HCT116 (cell line): ENCODE measurements around the gene RFTN2. TPM values are rescaled to one million over a fixed set of nuclear protein-coding genes. Genes with fewer than 3 reads are reported as not detected.

Experiments used
- ATAC-seq: fragments of 200-7000 bp; cut with Tn5 transposase; 2 replicates; pipeline ENCODE4 v1.9.1; 2020; ENCODE audit warnings: mild to moderate bottlenecking, moderate library complexity
- BruUV-seq: library from RNA; stranded (reverse); fragments of 400-500 nt; replicated peaks from 2 replicates; lab custom pipeline; 2021; lab: Mats Ljungman, UMichigan
- CTCF ChIA-PET: fragments of 300-600 bp; sonication (Branson Sonifier 250); formaldehyde crosslinking; loops from one replicate; lab custom pipeline; 2021; ENCODE audit warnings: antibody characterized with exemption; lab: Charles Lee
- POLR2A ChIA-PET: fragments of 300-600, 350-600 bp; sonication (Branson Sonifier 250); formaldehyde crosslinking; loops from one replicate; lab custom pipeline; 2021; ENCODE audit warnings: antibody characterized with exemption; lab: Charles Lee
- RAD21 ChIA-PET, 2 experiments: fragments of 300-600 bp; sonication (Branson Sonifier 250); formaldehyde crosslinking; loops; one replicate each; lab custom pipeline; 2023; ENCODE audit warnings: low total read pairs in 2 of 2; ENCODE audit not compliant: uncharacterized antibody in 2 of 2, unreplicated experiment in 2 of 2, low non-redundant PET in 1 of 2; lab: Charles Lee
- DNase-seq: peaks from one replicate; pipeline ENCODE4 v3.0.0-alpha.2; 2010; ENCODE audit warnings: low read depth, low spot score
- H2AFZ ChIP-seq: fragments of 200-600 bp; shearing (Covaris generic), sonication (generic); 2 replicates; pipeline ENCODE4 v1.6.1; 2017; ENCODE audit warnings: low read depth, mixed run types, mixed read lengths, antibody characterized with exemption, low read length; ENCODE audit not compliant: poor library complexity, severe bottlenecking
- H3K27ac ChIP-seq: 2 replicates; pipeline ENCODE4 v1.5.1; 2012; ENCODE audit warnings: low read depth, low read length
- H3K27me3 ChIP-seq: fragments of 200-600 bp; sonication (generic); 2 replicates; pipeline ENCODE4 v1.6.1; 2016; ENCODE audit warnings: mixed run types, low read length, mixed read lengths; ENCODE audit not compliant: insufficient read depth
- H3K36me3 ChIP-seq, 2 experiments: fragments of 200-500 bp in 1 of 2; fragments of 200-600 bp in 1 of 2; sonication (Bioruptor generic) in 1 of 2; sonication (generic) in 1 of 2; 2 replicates each; pipeline versions ENCODE4 v1.5.1 to v1.6.1; 2014 to 2016; ENCODE audit warnings: low read length in 2 of 2, inconsistent platforms in 1 of 2, mixed read lengths in 1 of 2, mixed run types in 1 of 2; ENCODE audit not compliant: insufficient read depth in 2 of 2, control insufficient read depth in 1 of 2
- H3K4me1 ChIP-seq, 2 experiments: fragments of 200-600 bp in 1 of 2; sonication (generic) in 1 of 2; 2 replicates each; pipeline versions ENCODE4 v1.5.1 to v1.6.1; 2012 to 2017; ENCODE audit warnings: low read length in 2 of 2, inconsistent platforms in 1 of 2, mild to moderate bottlenecking in 1 of 2, mixed read lengths in 1 of 2, mixed run types in 1 of 2, moderate library complexity in 1 of 2; ENCODE audit not compliant: insufficient read depth in 2 of 2, control insufficient read depth in 1 of 2
- H3K4me2 ChIP-seq: fragments of 200-600 bp; sonication (generic); 2 replicates; pipeline ENCODE4 v1.6.1; 2017; ENCODE audit warnings: mixed run types, low read length, mixed read lengths
- H3K4me3 ChIP-seq, 2 experiments: fragments of 200-600 bp in 1 of 2; sonication (generic) in 1 of 2; replicated peaks in 1 of 2; 2 replicates each; pipeline ENCODE4 v1.5.1; 2011 to 2016; ENCODE audit warnings: low read length in 2 of 2, control low read depth in 1 of 2, low read depth in 1 of 2, mild to moderate bottlenecking in 1 of 2, mixed read lengths in 1 of 2, mixed run types in 1 of 2
- H3K79me2 ChIP-seq: fragments of 200-600 bp; sonication (generic); 2 replicates; pipeline ENCODE4 v1.6.1; 2017; ENCODE audit warnings: mild to moderate bottlenecking, mixed run types, low read length, moderate library complexity, mixed read lengths; ENCODE audit not compliant: insufficient read depth
- H3K9ac ChIP-seq: fragments of 200-600 bp; sonication (generic); 2 replicates; pipeline ENCODE4 v1.6.1; 2016; ENCODE audit warnings: low read length, mixed read lengths
- H3K9me2 ChIP-seq: fragments of 200-600 bp; sonication (generic), shearing (Covaris generic); 2 replicates; pipeline ENCODE4 v1.6.1; 2017; ENCODE audit warnings: mixed run types, mild to moderate bottlenecking, moderate library complexity; ENCODE audit not compliant: insufficient read depth
- H3K9me3 ChIP-seq, 2 experiments: fragments of 200-500 bp in 1 of 2; fragments of 200-600 bp in 1 of 2; sonication (Bioruptor generic) in 1 of 2; sonication (generic) in 1 of 2; 2 replicates each; pipeline ENCODE4 v1.6.1; 2014 to 2017; ENCODE audit warnings: low read length in 2 of 2, mixed read lengths in 2 of 2, inconsistent platforms in 1 of 2, low read depth in 1 of 2, mild to moderate bottlenecking in 1 of 2, mixed run types in 1 of 2, moderate library complexity in 1 of 2; ENCODE audit not compliant: control insufficient read depth in 1 of 2, insufficient read depth in 1 of 2
- H4K20me1 ChIP-seq: fragments of 200-600 bp; sonication (generic), shearing (Covaris generic); 2 replicates; pipeline ENCODE4 v1.6.1; 2017; ENCODE audit warnings: mixed run types, mild to moderate bottlenecking, moderate library complexity; ENCODE audit not compliant: insufficient read depth
- ATF3 ChIP-seq: IDR thresholded peaks from 2 replicates; pipeline ENCODE4 v1.6.1; 2012
- CEBPB ChIP-seq: IDR thresholded peaks from 2 replicates; pipeline ENCODE4 v1.6.1; 2012; ENCODE audit warnings: low read depth
- CTCF ChIP-seq, 3 experiments: fragments of 200-600 bp in 1 of 3; sonication (generic) in 1 of 3; IDR thresholded peaks in 2 of 3; conservative IDR thresholded peaks in 1 of 3; 2 replicates each; pipeline ENCODE4 v1.5.1; 2012 to 2017; ENCODE audit warnings: low read depth in 2 of 3, low read length in 2 of 3, antibody characterized with exemption in 1 of 3, borderline replicate concordance in 1 of 3, control low read depth in 1 of 3, mild to moderate bottlenecking in 1 of 3, mixed read lengths in 1 of 3, mixed run types in 1 of 3, moderate library complexity in 1 of 3; ENCODE audit not compliant: insufficient read depth in 1 of 3
- EGR1 ChIP-seq: IDR thresholded peaks from 2 replicates; pipeline ENCODE4 v1.6.1; 2012; ENCODE audit warnings: low read depth
- EZH2phosphoT487 ChIP-seq: fragments of 200-600 bp; IDR thresholded peaks from 2 replicates; pipeline ENCODE4 v1.6.1; 2018; ENCODE audit warnings: antibody characterized with exemption, borderline replicate concordance
- FOSL1 ChIP-seq: IDR thresholded peaks from 2 replicates; pipeline ENCODE4 v1.6.1; 2012; ENCODE audit warnings: low read depth
- JUND ChIP-seq: IDR thresholded peaks from 2 replicates; pipeline ENCODE4 v1.6.1; 2012
- MAX ChIP-seq: IDR thresholded peaks from 2 replicates; pipeline ENCODE4 v1.6.1; 2012
- RAD21 ChIP-seq: IDR thresholded peaks from 2 replicates; pipeline ENCODE4 v1.6.1; 2012; ENCODE audit warnings: low read depth, mild to moderate bottlenecking
- REST ChIP-seq: IDR thresholded peaks from 2 replicates; pipeline ENCODE4 v1.6.1; 2012; ENCODE audit warnings: low read depth
- SP1 ChIP-seq: IDR thresholded peaks from 2 replicates; pipeline ENCODE4 v1.6.1; 2012; ENCODE audit warnings: low read depth
- SRF ChIP-seq: IDR thresholded peaks from 2 replicates; pipeline ENCODE4 v1.6.1; 2012; ENCODE audit warnings: low read depth
- TCF7L2 ChIP-seq: IDR thresholded peaks from 2 replicates; pipeline ENCODE4 v1.7.0; 2011; ENCODE audit warnings: borderline replicate concordance, inconsistent platforms; ENCODE audit not compliant: insufficient read depth, insufficient read length; ENCODE audit errors: extremely low read depth
- intact Hi-C: fragments of 100-400 bp; cut with micrococcal nuclease; formaldehyde crosslinking; loops from 2 replicates; pipeline ENCODE4 v1.10.0; 2022
- total RNA-seq: library from RNA; stranded (reverse); gene quantifications from one replicate; pipeline ENCODE4 v1.2.1, GENCODE V29; 2021; ENCODE audit not compliant: unreplicated experiment

Gene RFTN2
- total RNA-seq, 1 experiment from 2014 or later, result not detected

GRCh38 chr2:197626965-197627625 lies 48.3 kb downstream of the RFTN2 start:
- H2AFZ ChIP-seq, result no peak overlapping the region
- RAD21 ChIA-PET, result no interaction called here

More at GRCh38 chr2:197626965-197627625, 48.3 kb downstream of the RFTN2 start:
- no peak overlapping the region for H3K9ac ChIP-seq
- H3K4me1 ChIP-seq, result no peaks in the 10 kb centered on the region
- ATAC-seq, result no peak
- no peak overlapping the region for H3K27ac ChIP-seq
- POLR2A ChIA-PET, result no interaction called here
- CTCF ChIA-PET, result no interaction called here
- BruUV-seq, result no TSS peak
- H4K20me1 ChIP-seq, result no peaks in the 10 kb centered on the region
- no peaks in the 10 kb centered on the region for H3K9me3 ChIP-seq
- H3K27me3 ChIP-seq, result no peaks in the 10 kb centered on the region
- H3K79me2 ChIP-seq, result no peaks in the 10 kb centered on the region
- TF ChIP-seq EZH2phosphoT487, result no peak
- TF ChIP-seq JUND, result no peak
- no peak for TF ChIP-seq EGR1
- TF ChIP-seq REST, result no peak
- TF ChIP-seq SRF, result no peak
- TF ChIP-seq FOSL1, result no peak
- no peak for TF ChIP-seq RAD21
- TF ChIP-seq TCF7L2, result no peak
- no peak for TF ChIP-seq SP1
- TF ChIP-seq CEBPB, result no peak
- TF ChIP-seq MAX, result no peak
- TF ChIP-seq CTCF (IDR thresholded peaks at IDR 0.05 in 2 of 3, conservative IDR thresholded peaks at IDR 0.05 in 1 of 3; ENCODE audit: borderline replicate concordance in 1 of 3, insufficient read depth in 1 of 3, low read depth in 2 of 3, low read length in 2 of 3), result no peak
- no peak for TF ChIP-seq ATF3
- TF ChIP-seq, all 23 proteins: peak for 0
- H3K4me3 ChIP-seq, result no peak overlapping the region
- intact Hi-C loops, result no loop called here
- H3K4me2 ChIP-seq, result no peak overlapping the region
- no peak for DNase-seq
- no peaks in the 10 kb centered on the region for H3K36me3 ChIP-seq
- H3K9me2 ChIP-seq, result no peaks in the 10 kb centered on the region
